ENCODE results near the gene RBM48. TPM values are rescaled to one million over a fixed set of nuclear protein-coding genes. Genes with fewer than 3 reads are reported as not detected.
"Not testable (repeated sequence)": the region's sequence is repeated elsewhere in the genome, so short reads cannot be mapped to it uniquely, and the experiment has no call there.

The RBM48 gene
- 10.3 and 12.2 TPM in 2 replicates for total RNA-seq
- polyA plus RNA-seq = 7.4 and 9.8 TPM in 2 replicates
- 5.3 and 6.8 TPM in 2 replicates for polyA plus RNA-seq (2012)
- 0.78 and 1.5 TPM in 2 replicates for polyA minus RNA-seq (ENCODE audit: low replicate concordance)

DNA sequence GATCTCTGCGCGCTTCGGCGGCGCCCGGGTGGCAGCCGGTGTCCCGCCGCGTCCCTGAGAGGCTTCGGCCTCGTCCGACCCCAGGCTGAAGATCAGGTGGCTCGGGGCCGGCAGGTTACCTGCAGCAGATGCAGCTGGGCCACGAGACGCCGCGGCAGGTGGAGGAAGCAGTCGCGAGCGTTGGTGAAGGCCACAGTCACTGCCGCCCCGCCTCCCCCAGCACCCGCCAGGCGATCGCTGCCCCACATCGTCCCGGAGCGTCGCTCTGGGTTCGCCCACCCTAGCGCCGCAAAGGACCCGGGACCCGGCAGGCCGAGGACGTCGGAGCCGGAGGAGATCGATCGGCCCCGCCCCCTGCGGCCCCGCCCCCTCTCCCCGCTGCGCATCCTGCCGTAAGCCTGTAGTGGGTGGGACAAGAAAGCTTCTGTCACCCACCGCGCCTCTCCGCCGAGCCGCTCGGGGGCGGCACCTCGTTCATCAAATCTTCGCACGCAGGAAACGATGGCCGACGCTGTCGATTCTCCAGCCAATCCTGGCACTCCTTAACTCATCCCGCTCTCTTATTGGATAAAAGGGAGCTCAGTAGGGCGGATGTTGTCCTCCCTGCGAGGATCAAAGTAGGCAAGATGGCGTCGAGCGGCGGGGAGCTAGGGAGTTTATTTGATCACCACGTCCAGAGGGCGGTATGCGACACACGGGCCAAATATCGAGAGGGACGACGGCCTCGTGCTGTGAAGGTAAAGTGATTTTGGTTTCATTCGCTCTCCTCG, at the start of gene RBM48, which contains the start of gene PEX1:
TSS of gene RBM48 (plus strand) at position 608 of the 770 bp plus-strand sequence. CDS start at position 627, 19 bp downstream.
TSS of gene PEX1 (minus strand) at position 333 of the 770 bp plus-strand sequence. CDS start at position 248, 85 bp downstream.
- H3K27ac ChIP-seq (ENCODE audit: insufficient read depth, low read length) = peak within 1 kb of the TSS; percentile 95
- H3K4me3 ChIP-seq (replicated peaks in 1 of 4; ENCODE audit: control extremely low read depth in 1 of 4, insufficient read depth in 1 of 4, low read depth in 3 of 4, low read length in 4 of 4) = peak within 1 kb of the TSS; percentile 79 to 100 (median 90)
- no peaks in the 10 kb centered on the region for H3K27me3 ChIP-seq (ENCODE audit: control insufficient read depth, insufficient read depth, low read length)
- H4K20me1 ChIP-seq (ENCODE audit: control insufficient read depth, extremely low read depth, insufficient read depth, low read length) = no peaks in the 10 kb centered on the region
- TF ChIP-seq EZH2 (IDR thresholded peaks at IDR 0.05; ENCODE audit: low read length, missing control alignments) = no peak
- TF ChIP-seq, protein P1, sequence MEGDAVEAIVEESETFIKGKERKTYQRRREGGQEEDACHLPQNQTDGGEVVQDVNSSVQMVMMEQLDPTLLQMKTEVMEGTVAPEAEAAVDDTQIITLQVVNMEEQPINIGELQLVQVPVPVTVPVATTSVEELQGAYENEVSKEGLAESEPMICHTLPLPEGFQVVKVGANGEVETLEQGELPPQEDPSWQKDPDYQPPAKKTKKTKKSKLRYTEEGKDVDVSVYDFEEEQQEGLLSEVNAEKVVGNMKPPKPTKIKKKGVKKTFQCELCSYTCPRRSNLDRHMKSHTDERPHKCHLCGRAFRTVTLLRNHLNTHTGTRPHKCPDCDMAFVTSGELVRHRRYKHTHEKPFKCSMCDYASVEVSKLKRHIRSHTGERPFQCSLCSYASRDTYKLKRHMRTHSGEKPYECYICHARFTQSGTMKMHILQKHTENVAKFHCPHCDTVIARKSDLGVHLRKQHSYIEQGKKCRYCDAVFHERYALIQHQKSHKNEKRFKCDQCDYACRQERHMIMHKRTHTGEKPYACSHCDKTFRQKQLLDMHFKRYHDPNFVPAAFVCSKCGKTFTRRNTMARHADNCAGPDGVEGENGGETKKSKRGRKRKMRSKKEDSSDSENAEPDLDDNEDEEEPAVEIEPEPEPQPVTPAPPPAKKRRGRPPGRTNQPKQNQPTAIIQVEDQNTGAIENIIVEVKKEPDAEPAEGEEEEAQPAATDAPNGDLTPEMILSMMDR (conservative IDR thresholded peaks at IDR 0.05 in 1 of 2, IDR thresholded peaks at IDR 0.05 in 1 of 2; ENCODE audit: low read depth in 1 of 2, low read length in 2 of 2) = peak; percentile 19 to 28
- H3K9me3 ChIP-seq (ENCODE audit: control insufficient read depth, insufficient read depth, low read depth, low read length) = no peaks in the 10 kb centered on the region
- peak; percentile 99 for DNase-seq (ENCODE audit: low read depth in 2 of 2)
- no peaks in the 10 kb centered on the region for H3K4me1 ChIP-seq (ENCODE audit: control insufficient read depth, extremely low read depth, insufficient read depth, low read length)
- H3K9ac ChIP-seq (ENCODE audit: insufficient read depth, low read length) = peak within 1 kb of the TSS; percentile 78
- H3K79me2 ChIP-seq (ENCODE audit: control insufficient read depth, insufficient read depth, low read length) = peaks cover 12% of the 10 kb centered on the region
- H2AFZ ChIP-seq (ENCODE audit: low read length) = peak within 1 kb of the TSS; percentile 98
- peak within 1 kb of the TSS; percentile 98 for H3K4me2 ChIP-seq (ENCODE audit: extremely low read depth, insufficient read depth, low read length)
- peaks cover 4% of the 10 kb centered on the region for H3K36me3 ChIP-seq (ENCODE audit: control insufficient read depth, insufficient read depth, low read length)

DNA sequence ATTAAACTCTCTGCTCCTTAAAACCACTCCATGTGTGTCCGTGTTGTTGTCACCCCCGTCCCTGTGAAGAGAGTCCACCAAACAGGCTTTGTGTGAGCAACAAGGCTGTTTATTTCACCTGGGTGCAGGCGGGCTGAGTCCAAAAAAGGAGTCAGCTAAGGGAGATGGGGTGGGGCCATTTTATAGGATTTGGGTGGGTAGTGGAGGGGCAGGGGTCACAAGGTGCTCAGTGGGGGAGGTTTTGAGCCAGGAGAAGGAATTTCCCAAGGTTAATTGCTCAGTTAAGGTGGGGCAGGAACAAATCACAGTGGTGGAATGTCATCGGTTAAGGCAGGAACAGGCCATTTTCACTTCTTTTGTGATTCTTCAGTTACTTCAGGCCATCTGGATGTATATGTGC, 49.4 kb upstream of the RBM48 start:
- H3K9ac ChIP-seq (ENCODE audit: insufficient read depth, low read length); H3K9me3 ChIP-seq (ENCODE audit: control insufficient read depth, insufficient read depth, low read depth, low read length); DNase-seq (ENCODE audit: low read depth in 2 of 2): not testable (repeated sequence)

DNA sequence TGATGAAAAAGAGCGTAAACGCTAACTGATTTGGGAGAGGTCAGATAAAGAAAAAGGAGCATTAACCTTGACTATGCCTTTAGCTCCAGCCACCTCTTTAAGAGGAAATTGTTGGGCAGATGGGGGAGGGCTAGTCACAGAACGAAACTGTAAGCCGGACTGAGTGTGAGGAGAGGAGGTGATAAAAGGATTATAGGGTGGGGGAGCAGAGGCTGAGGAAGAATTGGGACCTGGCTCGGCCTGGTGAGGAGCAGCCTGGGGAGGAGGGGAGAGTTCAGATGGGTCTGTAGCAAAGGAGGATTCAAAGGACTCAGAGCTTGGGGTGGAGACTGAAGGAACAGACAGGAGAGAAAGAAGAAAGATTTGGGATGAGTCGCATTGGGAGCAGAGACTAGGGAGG, 45.0 kb upstream of the RBM48 start:
- DNase-seq (ENCODE audit: low read depth in 2 of 2); H4K20me1 ChIP-seq (ENCODE audit: control insufficient read depth, extremely low read depth, insufficient read depth, low read length); H3K27ac ChIP-seq (ENCODE audit: insufficient read depth, low read length); H3K9me3 ChIP-seq (ENCODE audit: control insufficient read depth, insufficient read depth, low read depth, low read length); H3K4me1 ChIP-seq (ENCODE audit: control insufficient read depth, extremely low read depth, insufficient read depth, low read length); H3K9ac ChIP-seq (ENCODE audit: insufficient read depth, low read length); H3K79me2 ChIP-seq (ENCODE audit: control insufficient read depth, insufficient read depth, low read length); H3K36me3 ChIP-seq (ENCODE audit: control insufficient read depth, insufficient read depth, low read length); H3K4me2 ChIP-seq (ENCODE audit: extremely low read depth, insufficient read depth, low read length); H3K4me3 ChIP-seq (replicated peaks in 1 of 4; ENCODE audit: control extremely low read depth in 1 of 4, insufficient read depth in 1 of 4, low read depth in 3 of 4, low read length in 4 of 4); H3K27me3 ChIP-seq (ENCODE audit: control insufficient read depth, insufficient read depth, low read length); H2AFZ ChIP-seq (ENCODE audit: low read length): not testable (repeated sequence)

More for the DNA sequence above, 49.4 kb upstream of the RBM48 start:
- not testable (repeated sequence) for H3K27ac ChIP-seq (ENCODE audit: insufficient read depth, low read length); H3K4me3 ChIP-seq (replicated peaks in 1 of 4; ENCODE audit: control extremely low read depth in 1 of 4, insufficient read depth in 1 of 4, low read depth in 3 of 4, low read length in 4 of 4); H4K20me1 ChIP-seq (ENCODE audit: control insufficient read depth, extremely low read depth, insufficient read depth, low read length); H3K79me2 ChIP-seq (ENCODE audit: control insufficient read depth, insufficient read depth, low read length); H3K4me1 ChIP-seq (ENCODE audit: control insufficient read depth, extremely low read depth, insufficient read depth, low read length); H3K27me3 ChIP-seq (ENCODE audit: control insufficient read depth, insufficient read depth, low read length); H3K36me3 ChIP-seq (ENCODE audit: control insufficient read depth, insufficient read depth, low read length); H2AFZ ChIP-seq (ENCODE audit: low read length); H3K4me2 ChIP-seq (ENCODE audit: extremely low read depth, insufficient read depth, low read length)

DNA sequence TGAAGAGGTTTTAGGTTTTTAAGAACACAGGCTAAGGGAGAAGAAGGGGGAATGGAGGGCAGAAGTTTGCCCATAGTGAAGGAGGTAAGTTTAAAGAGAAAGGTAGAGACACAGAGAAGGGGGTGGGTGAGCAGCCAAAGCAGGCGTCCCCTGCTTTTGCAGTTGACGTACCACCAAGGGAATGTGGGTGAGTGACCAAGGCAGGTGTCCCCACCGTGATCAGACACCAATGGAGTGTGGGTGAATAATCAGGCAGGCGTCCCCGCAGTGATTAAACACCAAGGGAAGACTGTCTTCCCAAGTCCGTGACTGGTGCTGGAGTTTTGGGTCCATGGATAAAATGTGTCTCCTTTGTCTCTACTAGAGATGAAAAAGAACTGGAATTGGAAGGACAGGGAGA, 44.4 kb upstream of the RBM48 start:
- not testable (repeated sequence) for DNase-seq (ENCODE audit: low read depth in 2 of 2); H3K9ac ChIP-seq (ENCODE audit: insufficient read depth, low read length); H3K79me2 ChIP-seq (ENCODE audit: control insufficient read depth, insufficient read depth, low read length); H3K4me3 ChIP-seq (replicated peaks in 1 of 4; ENCODE audit: control extremely low read depth in 1 of 4, insufficient read depth in 1 of 4, low read depth in 3 of 4, low read length in 4 of 4); H3K36me3 ChIP-seq (ENCODE audit: control insufficient read depth, insufficient read depth, low read length); H3K27me3 ChIP-seq (ENCODE audit: control insufficient read depth, insufficient read depth, low read length); H2AFZ ChIP-seq (ENCODE audit: low read length); H4K20me1 ChIP-seq (ENCODE audit: control insufficient read depth, extremely low read depth, insufficient read depth, low read length); H3K27ac ChIP-seq (ENCODE audit: insufficient read depth, low read length); H3K4me2 ChIP-seq (ENCODE audit: extremely low read depth, insufficient read depth, low read length); H3K9me3 ChIP-seq (ENCODE audit: control insufficient read depth, insufficient read depth, low read depth, low read length); H3K4me1 ChIP-seq (ENCODE audit: control insufficient read depth, extremely low read depth, insufficient read depth, low read length)
